ENCODE data around the gene SHANK1.

DNA sequence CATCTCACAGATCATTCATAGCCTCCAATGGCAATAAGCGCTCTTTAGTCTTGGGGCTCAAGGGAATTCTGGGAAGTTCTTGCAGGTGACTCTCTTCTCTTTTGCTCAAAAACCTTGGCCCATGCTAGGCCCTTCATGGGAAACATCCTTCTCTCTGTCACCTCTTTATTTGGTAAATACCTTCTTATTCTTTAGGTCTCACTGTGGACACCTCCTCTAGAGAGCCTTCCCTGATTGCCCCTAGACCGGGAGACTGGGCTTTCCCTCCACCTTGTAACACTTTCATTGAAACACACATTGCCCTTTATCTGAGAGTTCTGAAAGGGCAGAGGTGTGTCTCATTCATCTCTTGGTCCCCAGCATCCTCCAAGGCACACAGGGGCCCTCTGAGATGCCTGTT, 68.4 kb downstream of the SHANK1 start:
- TF ChIP-seq, protein P1, sequence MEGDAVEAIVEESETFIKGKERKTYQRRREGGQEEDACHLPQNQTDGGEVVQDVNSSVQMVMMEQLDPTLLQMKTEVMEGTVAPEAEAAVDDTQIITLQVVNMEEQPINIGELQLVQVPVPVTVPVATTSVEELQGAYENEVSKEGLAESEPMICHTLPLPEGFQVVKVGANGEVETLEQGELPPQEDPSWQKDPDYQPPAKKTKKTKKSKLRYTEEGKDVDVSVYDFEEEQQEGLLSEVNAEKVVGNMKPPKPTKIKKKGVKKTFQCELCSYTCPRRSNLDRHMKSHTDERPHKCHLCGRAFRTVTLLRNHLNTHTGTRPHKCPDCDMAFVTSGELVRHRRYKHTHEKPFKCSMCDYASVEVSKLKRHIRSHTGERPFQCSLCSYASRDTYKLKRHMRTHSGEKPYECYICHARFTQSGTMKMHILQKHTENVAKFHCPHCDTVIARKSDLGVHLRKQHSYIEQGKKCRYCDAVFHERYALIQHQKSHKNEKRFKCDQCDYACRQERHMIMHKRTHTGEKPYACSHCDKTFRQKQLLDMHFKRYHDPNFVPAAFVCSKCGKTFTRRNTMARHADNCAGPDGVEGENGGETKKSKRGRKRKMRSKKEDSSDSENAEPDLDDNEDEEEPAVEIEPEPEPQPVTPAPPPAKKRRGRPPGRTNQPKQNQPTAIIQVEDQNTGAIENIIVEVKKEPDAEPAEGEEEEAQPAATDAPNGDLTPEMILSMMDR (IDR thresholded peaks at IDR 0.05) = no peak
- TF ChIP-seq EZH2phosphoT487 (IDR thresholded peaks at IDR 0.05) (no peak), EZH2 (IDR thresholded peaks at IDR 0.05) (no peak)
